ENCODE data around the gene MMP7.

Gene MMP7

DNA sequence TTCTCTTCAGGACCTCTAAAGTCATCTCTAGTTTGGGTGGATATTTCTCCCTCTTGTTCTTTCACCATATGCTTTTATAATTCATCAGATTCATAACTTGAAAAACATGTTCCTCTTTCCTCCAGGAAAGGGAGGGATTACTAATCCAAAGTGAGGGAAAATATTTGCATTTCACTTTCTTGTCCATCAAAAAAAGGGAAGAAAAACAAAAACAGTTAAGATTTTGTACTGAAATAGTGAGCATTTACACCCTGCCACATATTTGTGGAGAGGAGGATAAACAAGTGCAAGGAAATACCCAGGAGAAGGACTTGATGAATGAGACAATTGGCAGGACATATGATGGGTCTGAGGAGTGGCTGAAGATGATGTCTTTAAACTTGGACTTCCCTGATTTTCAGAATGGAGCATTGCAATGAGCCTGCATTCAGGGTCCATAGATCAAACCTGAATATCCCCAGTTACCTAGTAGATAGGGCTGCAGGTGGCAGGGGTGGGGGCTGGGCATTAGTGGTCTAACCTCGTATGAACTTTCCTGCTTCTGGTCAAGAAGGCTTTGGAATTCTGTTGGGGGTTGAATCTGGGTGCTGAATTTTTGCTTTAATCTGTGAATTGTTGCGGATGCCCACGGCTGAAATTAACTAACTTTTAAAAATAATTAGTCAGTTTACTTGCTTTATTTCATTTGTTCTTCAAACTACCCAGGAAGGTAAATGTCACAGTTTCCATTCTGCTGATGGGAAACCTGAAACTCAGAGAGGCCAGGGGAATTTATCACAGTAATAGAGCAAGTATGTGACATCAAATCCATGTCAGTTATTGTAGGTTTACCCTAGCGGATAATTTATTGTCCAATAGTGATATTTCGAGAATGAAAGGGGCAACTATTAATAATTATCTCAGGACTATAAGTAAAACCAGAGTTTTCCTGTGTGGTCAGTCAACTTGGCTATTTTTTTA is 41.1 kb downstream of the MMP7 start:
- Histone ChIP-seq H3K27me3 (no peaks in the 10 kb centered on the region), H3K36me3 (no peaks in the 10 kb centered on the region), H3K9me3 (no peaks in the 10 kb centered on the region), H3K4me3 (no peak overlapping the region), H3K4me1 (no peaks in the 10 kb centered on the region), H3K27ac (no peak overlapping the region)
- TF ChIP-seq, protein P1, sequence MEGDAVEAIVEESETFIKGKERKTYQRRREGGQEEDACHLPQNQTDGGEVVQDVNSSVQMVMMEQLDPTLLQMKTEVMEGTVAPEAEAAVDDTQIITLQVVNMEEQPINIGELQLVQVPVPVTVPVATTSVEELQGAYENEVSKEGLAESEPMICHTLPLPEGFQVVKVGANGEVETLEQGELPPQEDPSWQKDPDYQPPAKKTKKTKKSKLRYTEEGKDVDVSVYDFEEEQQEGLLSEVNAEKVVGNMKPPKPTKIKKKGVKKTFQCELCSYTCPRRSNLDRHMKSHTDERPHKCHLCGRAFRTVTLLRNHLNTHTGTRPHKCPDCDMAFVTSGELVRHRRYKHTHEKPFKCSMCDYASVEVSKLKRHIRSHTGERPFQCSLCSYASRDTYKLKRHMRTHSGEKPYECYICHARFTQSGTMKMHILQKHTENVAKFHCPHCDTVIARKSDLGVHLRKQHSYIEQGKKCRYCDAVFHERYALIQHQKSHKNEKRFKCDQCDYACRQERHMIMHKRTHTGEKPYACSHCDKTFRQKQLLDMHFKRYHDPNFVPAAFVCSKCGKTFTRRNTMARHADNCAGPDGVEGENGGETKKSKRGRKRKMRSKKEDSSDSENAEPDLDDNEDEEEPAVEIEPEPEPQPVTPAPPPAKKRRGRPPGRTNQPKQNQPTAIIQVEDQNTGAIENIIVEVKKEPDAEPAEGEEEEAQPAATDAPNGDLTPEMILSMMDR (IDR thresholded peaks at IDR 0.05): no peak
- DNase-seq: no peak
- intact Hi-C loops (cut with DNase I; ENCODE audit: low total_unique reads): loop anchor here (5.0 kb wide), 1 partner anchor 97 kb away; no protein-coding TSS in a partner anchor

DNA sequence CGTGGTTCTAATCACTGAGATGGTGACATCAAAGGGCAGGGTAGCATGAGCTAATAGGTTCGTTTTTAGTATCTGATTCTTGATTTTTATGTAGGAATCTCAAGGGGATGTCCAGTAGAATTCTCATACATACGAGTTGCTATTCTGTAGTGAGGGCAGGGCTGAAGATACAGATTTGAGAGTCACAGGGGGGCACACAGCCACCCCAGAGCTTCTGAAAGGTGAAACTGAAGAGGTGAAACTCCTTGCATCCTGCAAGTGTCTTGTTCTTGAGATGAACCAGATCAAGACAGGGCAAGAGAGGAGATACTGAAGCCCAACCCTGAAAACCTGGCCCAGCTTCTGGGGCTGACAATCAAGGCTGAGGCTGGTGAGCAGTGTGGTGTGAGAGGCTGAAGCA is 42.3 kb downstream of the MMP7 start:
- Histone ChIP-seq H3K27ac (no peak overlapping the region), H3K4me1 (no peaks in the 10 kb centered on the region), H3K9me3 (no peaks in the 10 kb centered on the region), H3K36me3 (no peaks in the 10 kb centered on the region), H3K27me3 (no peaks in the 10 kb centered on the region), H3K4me3 (no peak overlapping the region)
- no peak for DNase-seq
- intact Hi-C loops (cut with DNase I; ENCODE audit: low total_unique reads): no loop called here
- TF ChIP-seq, protein P1 (IDR thresholded peaks at IDR 0.05): no peak

DNA sequence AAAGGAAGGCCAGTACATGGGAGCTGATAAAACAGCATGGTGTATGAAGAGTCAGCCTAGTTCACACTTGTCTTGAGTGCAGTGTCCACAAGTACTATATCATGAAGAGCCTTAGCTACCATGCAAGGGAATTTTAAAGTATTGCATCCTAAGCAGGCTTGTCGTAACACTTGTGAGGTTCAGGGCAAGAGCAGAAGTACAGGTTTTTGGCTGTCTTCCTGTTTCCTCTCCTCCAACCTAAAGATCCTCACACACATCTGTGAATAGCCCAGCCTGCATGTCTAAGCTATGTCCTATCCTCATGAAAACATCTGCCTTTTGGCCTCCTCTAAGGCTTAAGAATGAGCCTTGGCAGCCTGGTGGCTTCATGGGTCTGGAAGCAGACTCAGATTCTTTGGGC is 43.3 kb downstream of the MMP7 start:
- H3K4me3 ChIP-seq: no peak overlapping the region
- DNase-seq: no peak
- H3K27ac ChIP-seq: no peak overlapping the region
- H3K36me3 ChIP-seq: no peaks in the 10 kb centered on the region
- H3K27me3 ChIP-seq: no peaks in the 10 kb centered on the region
- intact Hi-C loops (cut with DNase I; ENCODE audit: low total_unique reads): no loop called here
- no peaks in the 10 kb centered on the region for H3K9me3 ChIP-seq
- H3K4me1 ChIP-seq: no peaks in the 10 kb centered on the region
- TF ChIP-seq, protein P1 (IDR thresholded peaks at IDR 0.05): no peak

DNA sequence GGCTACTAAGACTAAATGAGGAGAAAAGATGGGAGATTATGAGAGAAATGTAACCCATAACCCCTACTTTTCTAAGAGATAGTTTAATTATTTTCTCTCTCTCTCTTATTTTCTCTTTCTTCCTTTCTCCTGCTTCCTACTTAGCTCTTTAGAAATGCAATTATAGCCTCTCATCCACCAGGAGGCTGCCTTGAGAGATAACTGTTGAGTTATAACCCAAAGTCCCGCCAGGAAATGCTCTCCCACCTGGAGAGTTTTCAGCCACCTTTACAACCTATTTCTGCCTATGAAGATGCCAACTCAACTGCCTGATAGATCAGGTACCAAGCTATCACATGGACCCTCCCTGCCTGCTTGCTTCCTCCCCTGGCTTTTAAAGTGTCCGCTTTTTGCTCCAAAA is 44.0 kb downstream of the MMP7 start:
- Histone ChIP-seq H3K27me3 (no peaks in the 10 kb centered on the region), H3K9me3 (no peaks in the 10 kb centered on the region), H3K27ac (no peak overlapping the region), H3K4me3 (no peak overlapping the region), H3K4me1 (no peaks in the 10 kb centered on the region), H3K36me3 (no peaks in the 10 kb centered on the region)
- TF ChIP-seq, protein P1 (IDR thresholded peaks at IDR 0.05): no peak
- intact Hi-C loops (cut with DNase I; ENCODE audit: low total_unique reads): no loop called here
- no peak for DNase-seq

DNA sequence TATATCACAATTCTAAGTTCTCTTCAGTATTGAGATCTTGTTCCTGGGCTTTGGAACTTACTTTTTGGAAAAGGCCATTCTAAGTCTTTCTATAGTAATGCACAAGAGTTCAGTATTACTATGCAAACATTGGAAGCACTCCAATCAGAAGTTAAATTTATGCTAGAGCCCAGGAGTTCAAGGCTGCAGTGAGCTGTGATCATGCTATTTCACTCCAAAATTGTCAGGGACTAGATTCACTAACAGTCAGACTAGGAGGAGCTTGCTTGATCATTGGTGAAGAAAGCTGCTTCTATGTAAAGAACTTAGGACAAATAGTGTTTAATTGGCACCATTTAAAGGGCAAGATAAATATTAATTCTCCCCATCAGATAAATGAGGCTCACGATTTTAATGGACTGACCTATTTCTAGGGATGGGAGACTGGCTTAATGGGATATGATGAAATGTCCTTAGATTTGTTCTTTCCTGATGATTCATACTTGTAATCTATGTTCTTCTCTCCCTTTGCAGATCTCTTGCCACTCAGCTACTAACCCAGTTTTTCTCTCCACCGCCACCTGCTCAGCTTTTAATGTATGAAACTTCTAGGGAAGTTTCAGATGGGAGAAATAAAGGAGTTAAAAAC is 45.3 kb downstream of the MMP7 start:
- no peak overlapping the region for H3K4me3 ChIP-seq
- no peak overlapping the region for H3K27ac ChIP-seq
- no peak for DNase-seq
- no peaks in the 10 kb centered on the region for H3K36me3 ChIP-seq
- no peaks in the 10 kb centered on the region for H3K27me3 ChIP-seq
- H3K9me3 ChIP-seq: no peaks in the 10 kb centered on the region
- intact Hi-C loops (cut with DNase I; ENCODE audit: low total_unique reads): no loop called here
- H3K4me1 ChIP-seq: no peaks in the 10 kb centered on the region
- TF ChIP-seq, protein P1 (IDR thresholded peaks at IDR 0.05): no peak
